Kidney (tissue), 14 donors: Measurements from ENCODE around the gene GPC6. TPM values are rescaled to one million over a fixed set of nuclear protein-coding genes. Genes with fewer than 3 reads are reported as not detected.

ENCODE experiments used
- DNase-seq, 5 donors: peaks; one replicate each; pipeline ENCODE4 v3.0.0-alpha.2; 2013 to 2020
- FAIRE-seq: peaks from 2 replicates; lab custom pipeline; 2012; peaks lifted over from hg19 to GRCh38; lab: Jason Lieb, UNC
- H3K27ac ChIP-seq, 2 donors: one replicate each; pipeline ENCODE4 v1.7.0; 2013; ENCODE audit warnings: low read depth in 2 of 2, low read length in 2 of 2, inconsistent platforms in 1 of 2
- H3K27me3 ChIP-seq: one replicate; pipeline ENCODE4 v1.7.1; 2013; ENCODE audit warnings: low read length, inconsistent platforms; ENCODE audit not compliant: control insufficient read depth, insufficient read depth
- H3K36me3 ChIP-seq, 3 donors: one replicate each; pipeline versions ENCODE4 v1.7.0 to v1.7.1; 2013; ENCODE audit warnings: low read length in 3 of 3, control low read depth in 1 of 3, inconsistent platforms in 1 of 3; ENCODE audit not compliant: insufficient read depth in 3 of 3, control insufficient read depth in 2 of 3
- H3K4me1 ChIP-seq, 3 donors: one replicate each; pipeline versions ENCODE4 v1.7.0 to v1.7.1; 2013; ENCODE audit warnings: low read length in 3 of 3, inconsistent platforms in 1 of 3, low read depth in 1 of 3; ENCODE audit not compliant: control insufficient read depth in 2 of 3, insufficient read depth in 2 of 3
- H3K4me3 ChIP-seq, 3 donors: one replicate each; pipeline versions ENCODE4 v1.7.0 to v1.8.1; 2013; ENCODE audit warnings: low read length in 3 of 3, control low read depth in 1 of 3, inconsistent platforms in 1 of 3
- H3K9ac ChIP-seq, 3 donors: one replicate each; pipeline versions ENCODE4 v1.7.0 to v1.7.1; 2013; ENCODE audit warnings: low read length in 3 of 3, control low read depth in 1 of 3, inconsistent platforms in 1 of 3
- H3K9me3 ChIP-seq, 3 donors: one replicate each; pipeline versions ENCODE4 v1.7.0 to v1.7.1; 2013; ENCODE audit warnings: low read length in 3 of 3, control low read depth in 1 of 3, inconsistent platforms in 1 of 3; ENCODE audit not compliant: control insufficient read depth in 2 of 3, insufficient read depth in 1 of 3
- CTCF ChIP-seq: IDR thresholded peaks from 3 replicates; pipeline ENCODE4 v1.5.1; 2012; ENCODE audit warnings: mild to moderate bottlenecking, moderate library complexity, borderline replicate concordance; ENCODE audit not compliant: insufficient read depth; ENCODE audit errors: extremely low read depth
- intact Hi-C: fragments of 100-400 bp; cut with DNase I; formaldehyde crosslinking; loops from one replicate; pipeline ENCODE4 v1.11.1; 2022
- polyA plus RNA-seq: library from polyadenylated mRNA; stranded (reverse); fragments of 350-450 nt; fragmentation: Illumina TruSeq; extraction: RNeasy Lipid Tissue Mini Kit (QIAGEN cat#74804); gene quantifications from one replicate; pipeline ENCODE4 v1.2.3, GENCODE V29; 2014; ENCODE audit warnings: low read depth, low replicate concordance; ENCODE audit not compliant: insufficient read depth
- total RNA-seq: library from RNA; stranded (reverse); fragmentation: NEBNext Ultra II Directional; extraction: Animal tissue kit (Norgen Biotek cat#: 25700); gene quantifications from one replicate; pipeline ENCODE4 v1.2.1, GENCODE V29; 2021
- donor health status: control.
- donor health status: control.
- donor health status: control.
- donor health status: control.
- donor health status: control.
- donor health status: DM: yes; HTN: yes; CAD: no.
- donor health status: Normal renal cell carcinoma (clear cell type).

Gene GPC6
- total and polyA plus RNA-seq, 2 donors from 2014 or later = 6.2 to 15.5 TPM

- H3K4me1 ChIP-seq = no peaks in the 10 kb centered on the region
- DNase-seq (no peak), FAIRE-seq (no peak)
- H3K4me3 ChIP-seq = no peak overlapping the region
- TF ChIP-seq CTCF = no peak
- intact Hi-C loops = no loop called here
- no peaks in the 10 kb centered on the region for H3K9me3 ChIP-seq
- no peaks in the 10 kb centered on the region for H3K36me3 ChIP-seq
- H3K9ac ChIP-seq = no peak overlapping the region
- no peak overlapping the region for H3K27ac ChIP-seq
- no peaks in the 10 kb centered on the region for H3K27me3 ChIP-seq
Measured at GRCh38 chr13:93280688-93281087, 54.1 kb downstream of the GPC6 start.

GRCh38 chr13:93283255-93283654 is 56.6 kb downstream of the GPC6 start:
- H3K27me3 ChIP-seq = no peaks in the 10 kb centered on the region
- intact Hi-C loops = no loop called here
- no peaks in the 10 kb centered on the region for H3K9me3 ChIP-seq
- H3K36me3 ChIP-seq = no peaks in the 10 kb centered on the region
- H3K4me1 ChIP-seq = no peaks in the 10 kb centered on the region
- DNase-seq (no peak), FAIRE-seq (no peak)
- no peak overlapping the region for H3K9ac ChIP-seq
- no peak for TF ChIP-seq CTCF
- H3K27ac ChIP-seq = no peak overlapping the region
- no peak overlapping the region for H3K4me3 ChIP-seq

- DNase-seq (no peak), FAIRE-seq (no peak)
- no peaks in the 10 kb centered on the region for H3K36me3 ChIP-seq
- no peak overlapping the region for H3K9ac ChIP-seq
- H3K4me1 ChIP-seq = no peaks in the 10 kb centered on the region
- no peaks in the 10 kb centered on the region for H3K27me3 ChIP-seq
- no peak overlapping the region for H3K4me3 ChIP-seq
- H3K9me3 ChIP-seq = no peaks in the 10 kb centered on the region
- intact Hi-C loops = no loop called here
- no peak overlapping the region for H3K27ac ChIP-seq
- TF ChIP-seq CTCF = no peak
Measured at GRCh38 chr13:93284064-93284463, 57.5 kb downstream of the GPC6 start.

- H3K27me3 ChIP-seq = no peaks in the 10 kb centered on the region
- TF ChIP-seq CTCF = no peak
- DNase-seq = no peak
- intact Hi-C loops = no loop called here
- H3K9me3 ChIP-seq = no peaks in the 10 kb centered on the region
- no peak overlapping the region for H3K9ac ChIP-seq
- no peaks in the 10 kb centered on the region for H3K36me3 ChIP-seq
- H3K4me1 ChIP-seq = no peaks in the 10 kb centered on the region
- no peak overlapping the region for H3K27ac ChIP-seq
- FAIRE-seq = no peak
- no peak overlapping the region for H3K4me3 ChIP-seq
Measured at GRCh38 chr13:93286047-93286446, 59.4 kb downstream of the GPC6 start.
